Retinal pigment epithelial cell (primary cell): ENCODE results near the gene SLC43A1.

Experiments used
- DNase-seq: peaks from one replicate; pipeline ENCODE4 v3.0.0-alpha.2; 2010; ENCODE audit warnings: low read depth
- H3K4me3 ChIP-seq: 2 replicates; pipeline ENCODE4 v1.5.1; 2011; ENCODE audit warnings: mild to moderate bottlenecking, low read length, control low read depth, moderate library complexity
- CTCF ChIP-seq: conservative IDR thresholded peaks from 2 replicates; pipeline ENCODE4 v1.5.1; 2011; ENCODE audit warnings: low read depth, low read length, control low read depth, inconsistent platforms

SLC43A1 gene

GRCh38 chr11:57436031-57436430, 79.5 kb downstream of the SLC43A1 start:
- no peak for DNase-seq
- no peak for TF ChIP-seq CTCF
- H3K4me3 ChIP-seq, result no peak overlapping the region

GRCh38 chr11:57434640-57435546, 80.6 kb downstream of the SLC43A1 start:
- H3K4me3 ChIP-seq, result no peak overlapping the region
- DNase-seq, result no peak
- no peak for TF ChIP-seq CTCF
